ENCODE results near the gene SKOR1.

DNA sequence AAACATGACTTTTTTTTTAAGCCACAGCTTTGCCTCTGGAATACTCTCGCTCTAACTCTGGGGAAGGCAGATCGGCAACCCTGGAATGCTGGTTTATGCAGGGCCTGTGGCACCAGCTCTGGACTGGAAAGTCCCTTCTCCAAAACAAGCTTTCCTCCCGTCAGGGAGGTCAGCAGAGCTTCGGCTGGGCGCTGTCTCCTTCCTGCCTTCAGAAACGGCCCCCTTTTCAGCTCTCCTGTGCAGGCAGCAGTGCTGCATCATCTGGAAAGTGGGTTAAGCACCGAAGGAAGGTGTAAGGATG lies 42.7 kb upstream of the SKOR1 start:
- TF ChIP-seq ZNF317 (CRISPR knock-in tag; IDR thresholded peaks at IDR 0.05; ENCODE audit: borderline replicate concordance, low read depth) = no peak
- TF ChIP-seq, protein P1, sequence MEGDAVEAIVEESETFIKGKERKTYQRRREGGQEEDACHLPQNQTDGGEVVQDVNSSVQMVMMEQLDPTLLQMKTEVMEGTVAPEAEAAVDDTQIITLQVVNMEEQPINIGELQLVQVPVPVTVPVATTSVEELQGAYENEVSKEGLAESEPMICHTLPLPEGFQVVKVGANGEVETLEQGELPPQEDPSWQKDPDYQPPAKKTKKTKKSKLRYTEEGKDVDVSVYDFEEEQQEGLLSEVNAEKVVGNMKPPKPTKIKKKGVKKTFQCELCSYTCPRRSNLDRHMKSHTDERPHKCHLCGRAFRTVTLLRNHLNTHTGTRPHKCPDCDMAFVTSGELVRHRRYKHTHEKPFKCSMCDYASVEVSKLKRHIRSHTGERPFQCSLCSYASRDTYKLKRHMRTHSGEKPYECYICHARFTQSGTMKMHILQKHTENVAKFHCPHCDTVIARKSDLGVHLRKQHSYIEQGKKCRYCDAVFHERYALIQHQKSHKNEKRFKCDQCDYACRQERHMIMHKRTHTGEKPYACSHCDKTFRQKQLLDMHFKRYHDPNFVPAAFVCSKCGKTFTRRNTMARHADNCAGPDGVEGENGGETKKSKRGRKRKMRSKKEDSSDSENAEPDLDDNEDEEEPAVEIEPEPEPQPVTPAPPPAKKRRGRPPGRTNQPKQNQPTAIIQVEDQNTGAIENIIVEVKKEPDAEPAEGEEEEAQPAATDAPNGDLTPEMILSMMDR (IDR thresholded peaks at IDR 0.05) = no peak
- no peak for TF ChIP-seq FOXK1 (CRISPR knock-in tag; IDR thresholded peaks at IDR 0.05)
- TF ChIP-seq ZNF512 (CRISPR knock-in tag; IDR thresholded peaks at IDR 0.05; ENCODE audit: borderline replicate concordance) = no peak
- no peak for TF ChIP-seq IRF1 (CRISPR knock-in tag; IDR thresholded peaks at IDR 0.05)
- no peak for TF ChIP-seq ZNF121 (CRISPR knock-in tag; IDR thresholded peaks at IDR 0.05)
- no peak for TF ChIP-seq CBFB (CRISPR knock-in tag; IDR thresholded peaks at IDR 0.05; ENCODE audit: low read depth)
- TF ChIP-seq NR2C2 (CRISPR knock-in tag; IDR thresholded peaks at IDR 0.05) = no peak
- TF ChIP-seq MYBL2 (CRISPR knock-in tag; IDR thresholded peaks at IDR 0.05) = no peak
- TF ChIP-seq MAX (CRISPR knock-in tag; IDR thresholded peaks at IDR 0.05) = no peak
- TF ChIP-seq ATF1 (CRISPR knock-in tag; IDR thresholded peaks at IDR 0.05) = no peak
- TF ChIP-seq ZBTB43 (CRISPR knock-in tag; IDR thresholded peaks at IDR 0.05) = no peak

Data from WTC11 (cell line).